Measurements from ENCODE around the gene BBS1.

GRCh38 chr11:66562275-66562674, 51.8 kb downstream of the BBS1 start:
- TF ChIP-seq POLR2A (IDR thresholded peaks at IDR 0.05; ENCODE audit: low read length), result no peak
- TF ChIP-seq GATA1 (IDR thresholded peaks at IDR 0.05; ENCODE audit: low read depth, low read length), result no peak

All from erythroblast (primary cell).